Esophagus squamous epithelium (tissue), 4 donors: ENCODE results near the gene GPR142.

ENCODE experiments used
- POLR2A ChIP-seq, 4 donors: fragments of 450-650 bp; IDR thresholded peaks; one replicate each; pipeline ENCODE4 v1.6.1; 2017; ENCODE audit warnings: antibody characterized with exemption in 4 of 4, mild to moderate bottlenecking in 4 of 4, moderate library complexity in 3 of 4
- TF ChIP-seq, protein P1 (sequence below), 6 experiments: fragments of 450-650 bp in 4 of 6; fragments of 200-600 bp in 2 of 6; sonication (generic) in 2 of 6; IDR thresholded peaks; one replicate each; pipeline ENCODE4 v1.5.1; 2016 to 2019; ENCODE audit warnings: antibody characterized with exemption in 6 of 6, mild to moderate bottlenecking in 4 of 6, moderate library complexity in 4 of 6

DNA sequence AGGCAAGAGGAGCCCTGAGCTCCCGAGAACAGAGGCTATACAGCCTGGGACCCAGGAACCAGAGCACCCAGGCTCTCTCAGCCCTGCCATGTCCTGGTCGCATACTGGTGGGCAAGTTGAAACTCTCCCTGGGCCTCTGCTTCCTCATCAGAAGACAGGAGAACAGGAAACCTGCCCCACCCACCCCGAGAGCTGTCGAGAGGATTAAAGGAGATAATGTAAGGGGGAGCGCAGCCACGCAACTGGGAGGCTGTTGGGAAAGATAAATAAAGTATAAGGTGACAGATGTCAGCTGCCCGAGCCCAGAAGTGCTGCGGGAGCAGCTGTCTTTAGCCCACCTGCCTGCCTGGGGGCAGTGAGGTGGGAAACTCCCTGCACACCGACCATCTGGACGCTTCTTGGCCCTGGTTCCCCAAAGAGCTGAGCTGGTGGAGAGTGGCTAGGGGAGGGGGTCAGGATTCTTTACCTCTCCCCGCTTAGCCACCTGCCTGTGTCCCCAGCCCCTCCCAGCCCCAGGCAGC, 34.5 kb upstream of the GPR142 start:
- TF ChIP-seq, protein P1, sequence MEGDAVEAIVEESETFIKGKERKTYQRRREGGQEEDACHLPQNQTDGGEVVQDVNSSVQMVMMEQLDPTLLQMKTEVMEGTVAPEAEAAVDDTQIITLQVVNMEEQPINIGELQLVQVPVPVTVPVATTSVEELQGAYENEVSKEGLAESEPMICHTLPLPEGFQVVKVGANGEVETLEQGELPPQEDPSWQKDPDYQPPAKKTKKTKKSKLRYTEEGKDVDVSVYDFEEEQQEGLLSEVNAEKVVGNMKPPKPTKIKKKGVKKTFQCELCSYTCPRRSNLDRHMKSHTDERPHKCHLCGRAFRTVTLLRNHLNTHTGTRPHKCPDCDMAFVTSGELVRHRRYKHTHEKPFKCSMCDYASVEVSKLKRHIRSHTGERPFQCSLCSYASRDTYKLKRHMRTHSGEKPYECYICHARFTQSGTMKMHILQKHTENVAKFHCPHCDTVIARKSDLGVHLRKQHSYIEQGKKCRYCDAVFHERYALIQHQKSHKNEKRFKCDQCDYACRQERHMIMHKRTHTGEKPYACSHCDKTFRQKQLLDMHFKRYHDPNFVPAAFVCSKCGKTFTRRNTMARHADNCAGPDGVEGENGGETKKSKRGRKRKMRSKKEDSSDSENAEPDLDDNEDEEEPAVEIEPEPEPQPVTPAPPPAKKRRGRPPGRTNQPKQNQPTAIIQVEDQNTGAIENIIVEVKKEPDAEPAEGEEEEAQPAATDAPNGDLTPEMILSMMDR (IDR thresholded peaks at IDR 0.05): no peak
- TF ChIP-seq POLR2A (IDR thresholded peaks at IDR 0.05): no peak
